Amygdala (tissue), 56 donors: ENCODE data around the gene PRR5L.

ENCODE experiments used
- DNase-seq, 56 donors: peaks; one replicate each; lab custom pipeline; 2025; lab: John Stamatoyannopoulos, UW

PRR5L gene, protein sequence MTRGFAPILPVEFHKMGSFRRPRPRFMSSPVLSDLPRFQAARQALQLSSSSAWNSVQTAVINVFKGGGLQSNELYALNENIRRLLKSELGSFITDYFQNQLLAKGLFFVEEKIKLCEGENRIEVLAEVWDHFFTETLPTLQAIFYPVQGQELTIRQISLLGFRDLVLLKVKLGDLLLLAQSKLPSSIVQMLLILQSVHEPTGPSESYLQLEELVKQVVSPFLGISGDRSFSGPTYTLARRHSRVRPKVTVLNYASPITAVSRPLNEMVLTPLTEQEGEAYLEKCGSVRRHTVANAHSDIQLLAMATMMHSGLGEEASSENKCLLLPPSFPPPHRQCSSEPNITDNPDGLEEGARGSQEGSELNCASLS

DNA sequence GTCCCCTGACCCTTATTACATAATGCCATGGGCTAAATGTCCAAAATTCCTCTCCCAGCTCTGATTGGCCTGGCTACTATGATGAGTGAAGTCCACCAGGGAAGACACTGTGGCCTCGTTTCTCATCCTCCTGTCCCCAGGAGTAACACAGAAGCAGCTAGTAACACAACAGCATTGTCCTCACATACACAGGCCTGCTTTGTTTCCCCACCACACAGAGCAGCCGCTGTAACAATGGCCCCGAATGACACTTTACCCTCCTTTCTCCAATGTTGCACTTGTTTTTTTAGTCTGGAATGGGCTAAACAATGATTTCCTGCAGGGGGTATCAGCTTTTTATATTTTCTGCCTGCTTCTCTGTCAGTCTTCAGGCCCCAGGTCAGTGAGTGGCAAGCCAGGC lies at the start of gene PRR5L:
TSS of gene PRR5L (plus strand) at position 363 of the 400 bp plus-strand sequence. CDS start 104,834 bp downstream, outside the sequence.
- peak in 47 of 56 donors; percentile 15 to 87 (median 58) for DNase-seq

DNA sequence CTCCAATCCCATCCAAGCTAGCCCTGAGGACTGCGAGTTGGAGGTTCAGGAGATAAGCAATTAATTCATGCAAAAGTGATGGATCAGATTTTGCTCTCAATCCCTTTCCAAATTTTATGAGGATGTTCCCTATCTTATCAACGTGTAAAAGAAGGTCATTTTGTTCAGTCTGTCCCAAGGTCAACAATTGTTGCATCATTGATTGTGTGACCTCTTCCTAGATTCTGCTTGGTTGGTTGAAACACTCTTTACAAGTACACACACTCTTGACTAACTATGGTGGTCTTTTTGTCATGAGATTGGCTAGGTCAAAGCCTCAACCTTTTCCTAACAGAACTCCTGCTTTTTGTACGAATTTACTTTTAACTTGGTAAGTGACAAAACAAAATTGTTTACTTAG lies 48.6 kb upstream of the PRR5L start:
- DNase-seq = no peak

DNA sequence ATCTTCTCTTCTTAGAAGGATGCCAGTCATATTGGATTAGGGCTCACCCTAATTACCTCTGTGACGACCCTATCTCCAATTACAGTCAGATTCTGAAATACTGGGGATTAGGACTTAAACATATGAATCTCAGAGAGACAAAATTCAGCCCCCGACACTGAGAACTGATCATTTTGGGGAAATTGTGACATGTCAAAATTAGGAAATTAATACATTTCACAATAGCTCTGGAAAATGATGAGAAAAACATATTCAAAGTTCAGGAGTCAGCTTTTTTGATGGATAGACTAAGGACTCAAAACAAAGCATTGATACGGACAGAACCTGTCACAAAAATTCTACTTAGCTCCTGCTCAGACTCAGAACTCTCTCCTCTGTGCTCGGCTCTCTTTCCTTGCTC lies 47.7 kb upstream of the PRR5L start:
- DNase-seq = no peak

DNA sequence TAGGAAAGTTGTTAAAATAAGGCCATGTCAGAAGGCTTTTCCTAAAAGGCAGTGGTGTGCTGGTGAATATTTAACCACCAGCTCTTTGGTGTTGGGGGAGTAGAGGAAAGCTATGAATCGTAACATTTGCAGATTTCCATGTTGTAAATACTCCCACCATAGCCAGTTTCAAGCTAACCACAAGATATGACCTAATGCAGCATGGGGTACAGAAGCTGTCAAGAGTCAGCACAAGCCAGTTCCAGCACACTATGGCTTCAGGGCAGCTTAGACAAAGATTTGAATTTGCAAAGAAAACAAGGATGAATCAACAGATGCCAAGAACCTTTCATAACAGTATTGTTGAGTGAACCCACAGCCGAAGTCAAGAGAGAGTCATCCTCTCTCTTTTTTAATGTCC lies 46.8 kb upstream of the PRR5L start:
- no peak for DNase-seq

DNA sequence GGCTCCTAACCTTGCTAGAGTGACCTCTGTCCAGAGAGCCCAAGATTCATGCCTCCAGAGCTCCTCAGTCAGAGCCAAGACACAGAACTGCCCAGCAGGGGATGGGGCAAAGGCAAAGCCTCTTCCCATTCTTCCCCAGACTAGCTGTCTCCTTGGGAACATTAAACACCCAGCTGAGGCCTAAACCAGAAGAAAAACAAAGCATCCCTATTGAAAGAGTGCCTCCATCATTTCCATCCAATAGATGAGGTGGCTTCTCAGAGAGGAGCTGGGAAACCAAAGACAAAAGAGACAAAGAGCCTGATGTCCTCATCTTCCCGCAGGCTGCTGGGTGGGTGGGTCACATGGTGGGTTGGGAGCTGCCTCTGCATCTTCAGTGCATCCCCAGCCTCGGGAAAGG lies 44.3 kb upstream of the PRR5L start:
- DNase-seq = peak in 3 of 56 donors; percentile 9 to 17 (median 14)

DNA sequence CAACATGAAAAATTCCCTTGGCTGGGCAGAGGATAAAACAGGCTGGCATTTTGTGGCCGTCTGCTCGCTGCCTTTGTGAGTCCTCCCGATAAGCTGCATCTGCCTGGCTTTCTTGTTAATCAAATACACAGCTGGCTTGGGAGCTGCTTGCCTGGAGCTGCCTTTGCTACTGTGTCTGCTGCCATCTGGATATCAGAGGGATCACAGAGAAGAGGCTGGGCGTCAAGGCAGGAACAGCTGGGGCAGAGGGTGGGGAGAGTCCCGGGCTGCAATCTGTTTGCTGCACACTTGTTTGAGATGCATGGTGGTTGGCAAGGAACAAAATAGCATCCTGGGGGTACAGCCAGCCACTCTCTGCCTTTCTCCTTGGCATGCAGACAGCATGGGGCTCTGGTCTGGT lies 42.9 kb upstream of the PRR5L start:
- DNase-seq = peak in 26 of 56 donors; percentile 8 to 68 (median 25)

DNA sequence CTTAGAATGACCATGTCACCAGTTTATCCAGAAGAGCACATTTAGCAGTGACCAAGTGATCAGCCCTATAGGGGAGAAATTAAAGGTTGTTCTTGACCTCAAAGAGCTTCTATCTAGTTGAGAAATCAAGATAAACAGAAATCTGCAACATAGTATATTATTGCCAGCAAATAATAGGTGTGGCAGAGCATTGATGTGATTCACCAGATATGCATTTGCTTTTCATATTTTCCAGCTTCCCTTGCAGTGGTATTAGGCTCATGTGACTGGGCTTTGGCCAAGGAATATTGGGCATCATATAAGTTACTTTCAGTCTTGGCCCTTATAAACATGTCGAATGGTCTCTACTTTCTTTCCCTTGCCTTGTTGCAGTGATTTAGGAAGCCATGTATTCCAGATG lies 41.4 kb upstream of the PRR5L start:
- DNase-seq = no peak

DNA sequence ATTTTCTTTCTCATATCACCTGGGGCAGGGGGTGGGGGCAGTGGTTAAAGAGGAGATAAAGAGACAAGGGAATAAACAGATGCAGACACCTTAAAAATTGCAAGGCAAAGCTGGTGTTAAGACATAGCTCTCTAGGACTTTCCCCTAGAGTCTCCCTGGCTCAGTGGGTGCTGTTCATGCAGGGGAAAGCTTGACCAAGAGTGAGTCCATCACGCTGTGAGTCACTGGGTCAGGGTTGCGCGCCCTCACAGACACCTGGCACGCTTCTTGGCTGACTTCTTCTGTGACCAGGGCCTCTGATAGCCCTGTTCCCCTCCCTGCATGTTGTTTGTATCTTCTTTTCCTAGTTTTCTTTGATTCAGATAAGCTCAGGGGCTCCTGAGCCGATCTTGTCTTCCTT lies 38.7 kb upstream of the PRR5L start:
- peak in 1 of 56 donors; percentile 3 for DNase-seq

DNA sequence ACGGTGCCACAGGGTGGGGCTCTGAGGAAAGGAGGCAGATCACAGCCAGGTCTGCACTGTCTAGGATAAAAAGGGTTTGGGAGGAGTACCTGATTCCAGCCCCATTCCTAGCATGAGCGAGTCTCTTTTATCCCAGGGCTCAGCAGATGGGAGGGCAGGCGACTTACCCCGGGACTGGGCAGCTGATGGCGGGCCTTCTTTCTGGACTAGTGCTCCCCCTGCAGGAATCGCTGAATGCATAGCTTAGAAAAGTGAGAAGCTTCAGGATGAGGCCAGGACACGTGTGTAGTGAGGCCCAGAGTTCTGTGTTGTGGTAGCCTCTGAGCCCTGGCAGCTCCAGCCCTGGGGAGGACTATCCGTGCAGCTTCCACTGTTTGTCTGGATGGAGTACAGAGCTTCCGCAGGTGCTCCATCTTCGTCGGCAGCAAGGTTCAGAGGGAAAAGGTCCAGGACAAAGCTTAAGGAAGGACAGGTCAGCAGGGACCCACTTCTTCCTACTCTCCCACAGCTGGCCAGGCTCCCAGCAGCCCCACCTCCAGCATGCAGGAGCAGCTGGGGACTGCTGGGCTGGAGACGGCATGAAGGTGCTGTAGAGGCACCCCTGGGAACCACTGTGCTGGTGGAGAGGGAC lies 37.2 kb upstream of the PRR5L start:
- DNase-seq = peak in 39 of 56 donors; percentile 8 to 73 (median 36)

DNA sequence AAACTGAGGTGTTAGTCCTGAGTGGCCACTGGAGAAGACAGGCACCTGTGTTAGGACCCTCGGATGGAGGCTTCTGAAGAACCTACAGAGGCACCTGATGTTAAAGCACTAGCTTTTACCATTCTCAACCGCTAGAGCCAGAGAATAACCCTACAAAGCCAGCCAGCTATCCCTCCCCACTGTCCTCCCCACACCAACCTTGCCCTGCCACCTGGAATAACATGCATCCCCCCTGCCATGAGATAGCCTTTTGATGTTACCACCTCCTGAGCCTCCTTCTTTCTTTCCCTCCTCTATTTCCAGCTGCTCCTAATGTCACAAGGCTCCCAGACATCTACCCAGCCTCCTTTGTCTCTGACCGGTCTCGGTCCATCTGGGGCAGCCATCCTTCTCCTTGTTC lies 35.0 kb upstream of the PRR5L start:
- no peak for DNase-seq

DNA sequence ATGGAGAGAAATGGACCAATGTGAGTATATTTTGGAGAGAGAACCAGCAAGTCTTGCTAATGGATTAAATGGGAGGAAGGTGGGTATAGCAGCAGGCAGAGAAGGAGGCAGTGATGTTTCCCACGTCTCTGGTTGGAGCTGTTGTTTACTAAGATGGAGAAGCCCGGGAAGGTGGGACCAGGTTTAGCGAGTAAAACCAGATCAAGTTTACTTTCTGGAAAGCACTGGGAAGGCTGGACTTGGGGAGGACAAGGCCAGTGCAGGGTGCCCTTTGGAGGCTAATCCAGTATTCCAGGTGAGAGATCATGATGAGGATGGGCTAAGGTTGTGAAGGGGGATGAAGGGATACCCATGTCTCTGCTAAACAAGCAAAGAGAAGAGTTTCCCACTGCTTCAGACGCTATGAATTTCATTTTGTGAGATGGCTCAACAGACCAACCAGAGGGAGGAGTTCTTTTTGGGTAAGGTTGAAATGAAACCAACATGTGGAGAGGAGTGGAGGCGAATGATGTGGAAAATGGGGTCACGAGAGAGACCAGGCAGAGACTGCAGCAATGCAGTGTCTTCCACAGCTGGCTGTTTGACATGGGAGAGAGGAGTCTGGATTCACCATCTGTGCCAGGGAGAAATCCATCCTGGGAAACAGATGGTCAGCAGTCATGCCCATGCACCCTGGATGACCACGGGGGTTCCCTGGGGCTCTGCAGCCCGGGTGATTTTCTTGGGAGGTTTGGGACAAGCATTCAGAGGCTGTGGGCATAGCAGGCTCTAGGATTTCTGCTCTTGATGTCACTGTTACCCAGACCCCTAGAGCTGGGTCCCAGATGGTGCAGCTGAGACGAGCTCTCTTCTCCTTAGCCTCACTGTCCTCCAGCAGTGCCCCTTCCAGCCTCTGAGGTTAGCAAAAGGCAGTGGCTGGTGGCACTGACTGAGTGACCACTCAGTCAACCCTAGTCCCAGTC lies 31.8 kb upstream of the PRR5L start:
- DNase-seq = no peak

DNA sequence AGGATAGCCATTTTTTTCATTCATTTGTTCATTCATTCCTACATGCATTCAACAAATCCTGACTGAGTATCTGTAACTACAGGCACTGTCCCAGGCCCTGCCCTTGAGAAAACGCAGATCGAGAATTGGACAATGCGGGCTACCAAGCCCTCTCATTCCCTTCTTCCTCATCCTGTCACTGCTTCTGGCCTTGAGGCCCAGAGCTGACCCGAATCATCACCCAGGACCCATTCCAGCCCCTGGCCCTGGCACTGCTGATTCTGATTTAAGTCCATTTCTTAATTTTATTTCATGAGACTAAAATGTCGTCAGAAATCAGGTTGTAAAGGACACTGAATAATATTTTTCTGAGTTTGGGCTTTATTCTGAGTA lies 31.1 kb upstream of the PRR5L start:
- no peak for DNase-seq

DNA sequence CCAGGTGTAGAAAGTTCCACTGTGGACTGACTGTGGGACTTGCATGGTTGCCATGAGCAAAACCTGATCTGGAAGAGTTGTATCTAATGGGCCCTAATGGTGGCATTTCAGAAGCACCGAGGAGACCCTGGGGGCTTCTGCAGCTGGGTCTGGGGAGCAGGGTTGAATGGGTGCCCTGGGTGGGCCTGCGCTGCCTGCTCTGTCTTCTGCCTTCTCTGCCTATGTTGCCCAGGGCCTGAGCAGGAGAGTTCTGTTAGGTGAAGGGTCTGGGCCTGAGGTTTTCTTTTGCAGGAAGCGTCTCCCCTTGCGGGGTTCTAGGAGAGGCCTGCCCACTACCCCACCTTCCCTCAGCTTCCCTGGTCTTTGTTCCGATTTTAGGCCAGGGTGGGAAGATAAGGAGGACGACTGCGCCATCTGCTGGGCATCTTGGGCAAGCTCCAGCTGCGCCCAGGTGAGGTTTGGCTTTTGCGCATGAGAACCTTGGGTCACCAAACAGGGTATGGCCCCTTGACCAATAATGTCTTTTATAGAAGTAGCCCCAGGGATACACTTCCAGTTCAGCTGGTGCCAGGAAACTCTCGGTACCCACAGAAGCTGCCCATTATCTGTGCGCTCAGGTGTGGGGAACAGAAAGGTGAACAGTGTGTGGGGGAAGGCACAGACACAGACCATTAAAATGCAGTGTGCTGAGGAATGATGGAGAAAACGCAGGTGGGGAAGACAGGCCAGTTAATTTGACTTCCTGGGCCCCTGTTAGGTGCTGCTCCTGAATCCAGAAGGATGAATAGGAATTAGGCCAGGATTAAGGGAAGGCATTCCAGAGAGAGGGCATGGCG lies 30.1 kb upstream of the PRR5L start:
- peak in 10 of 56 donors; percentile 18 to 54 (median 26) for DNase-seq

DNA sequence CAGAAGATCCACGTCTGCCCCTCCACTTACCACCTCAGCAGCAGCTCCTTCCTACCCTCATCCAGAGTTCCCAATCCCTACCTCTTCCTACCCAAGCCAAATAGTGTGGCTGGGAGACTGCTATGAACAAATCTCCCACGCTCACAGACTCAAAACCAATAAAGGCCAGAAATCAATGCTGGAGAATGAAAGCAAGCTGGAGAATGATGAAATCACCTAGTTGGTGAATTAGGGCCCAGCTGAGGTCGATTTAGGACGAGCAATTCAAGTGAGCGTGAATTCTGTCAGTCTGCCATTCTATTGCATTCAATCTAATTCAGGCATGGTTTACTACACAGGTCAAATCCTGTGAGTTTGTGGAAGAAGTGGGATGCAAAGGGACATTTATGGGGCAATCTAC lies 29.3 kb upstream of the PRR5L start:
- no peak for DNase-seq

DNA sequence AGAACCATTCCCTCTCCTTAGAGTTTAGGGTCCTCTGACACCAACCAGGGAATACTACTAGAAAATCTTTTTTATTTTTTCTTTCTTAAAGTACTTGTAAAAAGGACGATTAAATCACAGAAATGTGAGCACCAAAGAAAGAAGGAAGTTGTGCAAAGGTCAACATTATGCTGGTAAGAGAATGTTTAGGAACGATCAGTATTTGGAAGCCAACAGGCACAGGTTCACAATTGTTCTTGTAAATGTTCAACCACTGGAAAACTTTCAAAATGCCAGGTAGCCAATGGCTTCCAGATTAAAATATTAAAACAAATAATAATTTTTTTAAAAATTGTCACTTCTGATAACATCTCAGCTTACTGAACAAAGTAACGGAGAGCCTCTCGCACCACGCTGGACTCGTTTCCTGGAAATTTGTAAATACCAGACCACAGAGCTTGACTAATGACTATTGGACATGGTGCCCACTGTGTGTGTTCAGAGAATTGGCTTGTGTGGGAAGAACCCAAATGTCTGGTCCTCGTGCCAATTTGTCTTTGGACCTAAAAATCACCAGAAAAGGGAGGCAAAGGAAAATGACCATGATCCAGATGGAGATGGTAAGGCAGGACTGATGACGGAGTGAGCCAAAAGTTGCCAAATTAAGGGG lies 27.6 kb upstream of the PRR5L start:
- no peak for DNase-seq

DNA sequence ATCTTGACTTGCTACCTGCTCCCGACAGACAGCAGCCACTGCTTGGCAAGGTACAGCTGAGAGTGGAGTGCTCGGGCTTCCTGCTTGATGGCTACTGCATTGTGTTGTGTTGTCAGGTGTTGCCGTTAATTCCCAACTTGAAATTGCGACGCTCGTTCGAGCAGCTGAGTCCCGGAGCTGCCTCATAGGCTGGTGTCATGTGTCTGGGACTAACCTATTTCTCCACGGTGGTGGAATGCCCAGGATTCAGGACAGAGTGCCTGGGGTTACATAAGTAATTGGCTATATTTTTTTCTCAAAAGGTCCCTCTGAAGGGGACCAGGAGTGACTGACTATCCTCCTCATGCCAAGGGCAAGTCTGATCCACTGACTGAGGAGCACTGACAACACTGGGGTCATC lies 25.4 kb upstream of the PRR5L start:
- DNase-seq = no peak

DNA sequence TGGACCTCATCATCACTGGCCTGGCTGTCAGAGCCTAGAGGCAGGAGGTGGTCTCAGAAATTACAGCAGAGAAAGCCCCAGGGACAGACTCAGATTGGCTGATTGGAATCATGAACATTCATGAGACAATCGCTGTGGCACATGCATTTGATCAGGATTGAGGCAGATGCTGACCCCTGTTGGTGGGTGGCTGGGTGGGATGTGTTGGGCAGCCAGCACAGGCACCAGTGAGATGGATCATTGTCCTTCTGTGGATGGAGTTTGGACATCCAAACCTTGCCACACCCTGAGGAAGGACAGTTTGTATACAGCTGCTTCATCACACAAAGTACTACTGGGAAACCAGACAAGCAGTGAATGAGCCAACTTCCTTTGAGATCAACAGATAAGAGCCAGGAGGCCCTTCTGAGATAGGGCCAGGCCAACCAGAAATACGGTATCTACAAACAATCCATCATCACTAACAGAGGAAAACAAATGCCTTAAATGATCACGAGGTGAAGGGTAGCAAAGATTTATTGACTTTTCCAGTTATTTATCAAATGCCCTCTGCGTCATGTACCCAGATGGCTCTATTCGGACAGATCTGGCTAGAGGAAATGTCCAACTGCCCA lies 24.2 kb upstream of the PRR5L start:
- no peak for DNase-seq

DNA sequence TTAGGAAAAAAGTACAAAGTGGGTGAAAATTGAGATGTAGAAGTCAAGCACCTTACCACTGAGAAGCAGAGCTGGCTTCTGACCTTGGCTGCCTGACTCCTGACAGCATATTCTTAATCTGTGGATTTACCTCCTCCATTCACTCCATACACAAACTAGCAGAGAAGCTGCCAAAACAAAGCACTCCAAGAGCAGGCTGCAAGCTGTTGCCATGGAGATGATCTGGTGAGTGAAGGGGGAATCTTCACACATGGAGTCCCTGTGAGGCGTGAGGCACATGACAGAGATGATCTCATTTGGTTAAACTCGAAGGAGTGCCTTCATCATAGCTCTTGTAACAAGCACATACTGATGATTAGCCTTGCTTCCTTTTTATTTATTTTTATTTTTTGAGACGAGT lies 23.0 kb upstream of the PRR5L start:
- peak in 12 of 56 donors; percentile 10 to 50 (median 26) for DNase-seq

DNA sequence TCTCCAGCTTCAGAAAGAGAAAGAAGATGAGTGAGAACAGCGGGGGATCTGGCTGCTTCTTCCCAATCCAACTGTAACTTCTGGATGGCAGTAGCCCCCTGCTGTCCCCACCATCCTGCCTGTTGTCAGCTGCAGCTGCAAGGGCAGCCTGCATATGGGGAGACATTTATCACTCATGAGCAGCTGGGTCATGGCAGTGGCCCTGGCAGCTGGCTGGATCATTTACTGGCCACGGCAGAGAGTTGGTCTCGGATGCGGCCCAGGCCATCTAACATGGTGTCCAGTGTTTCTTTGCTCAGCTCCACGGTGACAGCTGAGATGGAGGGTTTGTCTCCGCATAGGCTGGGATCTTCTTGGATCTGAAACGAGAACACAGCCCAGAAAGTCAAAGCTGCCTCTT lies 21.7 kb upstream of the PRR5L start:
- no peak for DNase-seq
